ENCODE measurements around the gene EIF2AK2.

Gene EIF2AK2

DNA sequence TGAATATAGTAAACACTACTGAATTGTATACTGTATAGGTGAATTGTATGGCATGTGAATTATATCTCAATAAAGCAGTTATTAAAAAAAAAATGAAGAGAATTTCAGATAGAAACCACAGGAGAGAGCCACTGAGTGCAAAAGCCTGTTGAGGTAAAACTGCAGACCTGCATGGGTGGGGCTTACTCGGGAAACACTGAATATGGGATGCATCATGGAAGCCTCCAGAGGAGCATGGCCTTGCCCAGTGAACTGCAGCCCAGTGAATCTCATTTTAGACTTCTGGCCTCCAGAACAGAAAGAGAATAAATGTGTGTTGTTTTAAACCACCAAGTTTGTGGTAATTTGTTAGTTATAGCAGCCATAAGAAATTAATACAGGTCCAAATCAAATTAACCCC is 56.7 kb downstream of the EIF2AK2 start:
- DNase-seq (ENCODE audit: low read depth in 2 of 2), result no peak

GRCh38 chr2:37098416-37099118 is 58.2 kb downstream of the EIF2AK2 start:
- DNase-seq (ENCODE audit: low read depth in 2 of 2), result no peak

GRCh38 chr2:37096568-37096967 is 60.2 kb downstream of the EIF2AK2 start:
- DNase-seq (ENCODE audit: low read depth in 2 of 2), result no peak

DNA sequence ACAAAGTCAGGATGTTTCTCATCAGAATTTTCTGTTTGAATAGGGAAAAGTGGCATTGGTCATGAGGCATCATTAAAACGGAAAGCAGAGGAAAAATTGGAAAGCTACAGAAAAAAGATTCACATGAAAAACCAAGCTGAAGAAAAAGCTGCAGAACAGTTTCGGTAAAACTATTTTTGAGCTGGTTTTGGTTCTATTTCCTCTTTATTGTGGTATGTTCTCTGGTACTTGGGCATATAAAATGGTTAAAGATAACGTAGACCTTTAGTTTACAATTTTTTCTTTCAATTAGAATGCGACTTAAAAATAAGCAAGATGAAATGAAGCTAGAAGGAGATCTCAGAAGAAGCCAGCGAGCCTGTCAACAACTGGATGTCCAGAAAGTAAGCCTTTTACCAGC is 64.9 kb downstream of the EIF2AK2 start:
- no peak for DNase-seq (ENCODE audit: low read depth in 2 of 2)

DNA sequence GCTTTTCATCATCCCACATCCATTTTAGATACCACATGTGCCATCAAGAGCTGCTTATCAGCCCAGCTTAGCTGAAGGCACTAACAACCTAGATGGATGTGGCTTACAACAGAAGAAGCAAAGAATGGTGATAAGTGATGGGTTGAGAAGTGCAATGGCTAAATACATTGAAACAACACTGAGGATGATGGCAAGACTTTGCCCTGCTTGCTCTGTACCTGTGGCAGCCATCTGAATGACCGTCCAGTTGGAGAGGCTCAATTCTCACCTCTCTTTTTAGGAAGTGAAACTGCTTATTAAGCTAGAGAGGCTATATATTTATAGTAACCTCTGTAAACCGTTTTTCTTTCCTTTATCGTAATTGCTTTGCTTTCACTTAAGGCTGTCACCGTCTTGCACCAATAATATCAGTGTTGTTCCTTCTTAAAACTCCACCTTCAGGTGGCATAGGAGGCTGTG is 66.7 kb downstream of the EIF2AK2 start:
- DNase-seq (ENCODE audit: low read depth in 2 of 2), result no peak

- DNase-seq (ENCODE audit: low read depth in 2 of 2), result no peak
These were observed 71.0 kb downstream of the EIF2AK2 start for GRCh38 chr2:37085731-37086147.

DNA sequence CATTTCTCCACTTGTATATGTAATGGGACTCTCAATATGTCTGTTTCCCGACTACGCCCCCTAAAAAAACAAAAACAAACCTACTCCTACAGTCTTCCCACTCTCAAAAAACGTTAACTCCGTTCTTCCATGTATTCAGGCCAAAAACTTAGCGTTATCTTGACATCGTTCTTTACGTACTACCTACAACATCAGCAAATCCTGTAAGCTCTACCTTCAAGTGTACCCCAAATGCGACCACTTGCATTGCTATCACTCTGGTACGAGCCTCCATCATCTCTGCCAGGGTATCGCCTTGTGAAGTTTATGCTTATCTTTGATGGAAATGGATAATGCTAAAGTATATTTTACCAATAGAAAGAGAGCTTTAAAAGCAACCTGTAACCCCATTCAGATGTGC is 72.0 kb downstream of the EIF2AK2 start:
- DNase-seq (ENCODE audit: low read depth in 2 of 2), result no peak

DNA sequence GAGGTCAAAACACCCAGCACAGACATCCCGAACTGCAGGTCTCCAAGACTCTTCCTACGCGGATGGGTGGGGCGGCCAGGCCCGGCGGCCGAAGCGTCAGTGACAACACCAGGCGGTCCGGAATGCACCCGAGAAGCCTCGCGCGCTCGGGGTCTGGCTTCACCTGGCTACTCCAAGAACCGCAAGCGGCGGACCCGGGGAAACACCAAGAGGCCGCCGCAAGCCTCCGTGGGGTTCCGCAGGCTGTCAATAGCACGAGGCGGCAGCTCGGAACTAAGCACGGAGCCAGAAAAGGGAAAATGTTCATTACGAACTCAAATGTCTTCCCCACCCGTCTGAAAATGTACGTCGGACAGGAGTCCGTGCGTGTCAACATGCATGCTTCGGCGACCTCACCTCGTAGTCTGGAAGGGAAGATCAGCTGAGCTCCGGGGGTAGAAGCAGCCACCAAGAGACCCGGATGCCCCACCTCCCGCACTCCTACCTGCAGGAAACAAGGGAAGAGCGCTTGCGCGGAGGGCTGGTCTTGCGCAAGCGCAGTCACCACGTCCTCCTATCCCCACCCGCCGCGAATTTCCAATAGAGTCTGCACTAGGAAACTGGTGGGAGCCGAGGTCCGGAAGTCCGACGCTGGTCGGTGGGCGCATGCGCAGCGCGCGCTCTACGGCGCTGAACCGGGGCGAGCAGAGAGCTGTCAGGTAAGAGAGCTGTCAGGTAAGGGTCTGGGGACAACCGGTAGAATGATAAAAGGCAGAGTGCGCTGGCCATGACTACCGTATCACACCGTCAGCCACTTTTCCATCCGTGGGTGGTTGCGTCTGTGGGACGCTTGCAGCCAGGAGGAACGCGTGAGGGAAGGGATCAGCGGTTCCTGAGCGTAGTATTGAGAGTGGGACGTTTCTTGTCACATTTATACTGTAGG is 72.6 kb downstream of the EIF2AK2 start, which contains the start of the genes GPATCH11 and HEATR5B:
GPATCH11 (plus strand) TSS at position 646 of the 922 bp plus-strand sequence. CDS start 3,864 bp downstream, outside the sequence.
HEATR5B (minus strand) TSS at position 500 of the 922 bp plus-strand sequence. CDS start 958 bp downstream, outside the sequence.
- peak; percentile 81 to 86 for DNase-seq (ENCODE audit: low read depth in 2 of 2)

- DNase-seq (ENCODE audit: low read depth in 2 of 2), result no peak
These were observed 76.1 kb downstream of the EIF2AK2 start for GRCh38 chr2:37080689-37081088.

GRCh38 chr2:37080266-37080665 is 76.5 kb downstream of the EIF2AK2 start:
- no peak for DNase-seq (ENCODE audit: low read depth in 2 of 2)

DNA sequence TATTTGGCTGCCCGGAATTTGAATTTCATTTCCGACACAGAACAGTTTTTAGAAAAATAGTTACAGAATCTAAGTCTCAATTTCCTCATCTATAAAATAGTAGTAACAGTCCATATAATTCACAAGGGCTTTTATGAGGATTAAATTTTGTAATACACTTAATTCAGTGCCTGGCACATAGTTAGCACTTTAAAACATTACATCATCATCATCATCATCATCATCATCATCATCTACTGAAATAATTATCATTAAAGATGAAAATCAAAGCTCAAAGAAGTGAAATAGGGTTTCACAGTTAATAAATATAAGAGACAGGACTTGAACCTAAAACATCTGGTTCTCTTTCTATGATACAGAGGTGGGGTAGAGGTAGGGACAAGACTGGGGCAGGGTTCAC is 85.8 kb downstream of the EIF2AK2 start:
- DNase-seq (ENCODE audit: low read depth in 2 of 2), result no peak

DNA sequence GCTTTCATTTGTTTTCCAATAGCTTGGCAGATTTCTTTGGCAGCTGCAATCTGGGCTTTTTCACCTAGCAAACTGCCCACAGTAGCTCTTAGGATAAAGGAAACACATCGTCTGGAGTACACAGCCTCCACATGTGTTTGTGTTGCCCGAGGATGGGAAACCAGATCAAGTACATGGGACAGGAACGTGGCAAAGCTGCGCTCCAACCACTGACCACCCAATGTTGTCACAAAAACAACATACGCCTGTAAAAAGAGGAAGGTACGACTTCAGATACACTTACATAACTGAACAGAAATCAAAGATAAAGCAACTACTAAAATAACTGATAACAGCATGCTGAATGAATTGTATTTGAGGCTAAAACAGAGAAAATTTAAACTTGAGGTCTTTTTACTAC is 88.1 kb downstream of the EIF2AK2 start:
- DNase-seq (ENCODE audit: low read depth in 2 of 2), result no peak

DNA sequence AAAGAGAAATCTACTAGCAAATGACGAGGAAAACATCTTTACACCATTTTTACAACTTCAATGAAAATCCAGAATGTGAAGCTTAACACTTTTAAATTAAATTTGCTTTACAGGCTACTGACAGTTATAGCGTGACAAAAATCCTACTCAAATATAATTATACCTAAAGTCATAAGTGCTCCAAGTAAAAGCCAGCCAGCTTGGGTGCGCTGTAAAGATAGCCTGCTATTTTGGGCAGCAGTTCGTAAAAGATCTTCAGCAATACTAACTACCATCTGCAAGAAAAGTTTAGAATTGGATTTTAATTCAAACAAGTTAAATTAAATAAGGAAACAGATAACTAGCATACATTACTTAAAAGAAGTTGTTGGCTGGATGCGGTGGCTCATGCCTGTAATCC is 95.0 kb downstream of the EIF2AK2 start:
- no peak for DNase-seq (ENCODE audit: low read depth in 2 of 2)

- DNase-seq (ENCODE audit: low read depth in 2 of 2), result no peak
These were observed 95.6 kb downstream of the EIF2AK2 start for GRCh38 chr2:37061013-37061711.

DNA sequence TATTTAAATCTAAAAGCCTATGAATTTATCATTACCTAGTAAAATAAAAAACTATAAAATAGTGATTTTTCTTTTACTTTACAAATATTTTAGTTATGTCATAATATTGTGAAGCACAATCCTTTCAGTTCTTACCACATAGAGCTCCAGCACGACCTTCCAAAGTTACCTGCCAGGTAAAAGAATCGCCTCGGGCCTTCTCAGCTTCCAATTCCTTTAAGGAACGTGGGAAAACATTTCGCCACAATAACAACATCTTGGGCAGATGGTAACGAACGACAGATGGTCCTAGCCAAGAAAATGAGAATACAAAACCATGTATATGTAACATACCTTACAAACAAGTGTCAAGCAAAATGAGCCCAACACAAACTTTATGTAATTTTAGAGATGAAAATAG is 96.3 kb downstream of the EIF2AK2 start:
- DNase-seq (ENCODE audit: low read depth in 2 of 2), result no peak

- no peak for DNase-seq (ENCODE audit: low read depth in 2 of 2)
These were observed 96.9 kb downstream of the EIF2AK2 start for GRCh38 chr2:37059841-37060240.

DNA sequence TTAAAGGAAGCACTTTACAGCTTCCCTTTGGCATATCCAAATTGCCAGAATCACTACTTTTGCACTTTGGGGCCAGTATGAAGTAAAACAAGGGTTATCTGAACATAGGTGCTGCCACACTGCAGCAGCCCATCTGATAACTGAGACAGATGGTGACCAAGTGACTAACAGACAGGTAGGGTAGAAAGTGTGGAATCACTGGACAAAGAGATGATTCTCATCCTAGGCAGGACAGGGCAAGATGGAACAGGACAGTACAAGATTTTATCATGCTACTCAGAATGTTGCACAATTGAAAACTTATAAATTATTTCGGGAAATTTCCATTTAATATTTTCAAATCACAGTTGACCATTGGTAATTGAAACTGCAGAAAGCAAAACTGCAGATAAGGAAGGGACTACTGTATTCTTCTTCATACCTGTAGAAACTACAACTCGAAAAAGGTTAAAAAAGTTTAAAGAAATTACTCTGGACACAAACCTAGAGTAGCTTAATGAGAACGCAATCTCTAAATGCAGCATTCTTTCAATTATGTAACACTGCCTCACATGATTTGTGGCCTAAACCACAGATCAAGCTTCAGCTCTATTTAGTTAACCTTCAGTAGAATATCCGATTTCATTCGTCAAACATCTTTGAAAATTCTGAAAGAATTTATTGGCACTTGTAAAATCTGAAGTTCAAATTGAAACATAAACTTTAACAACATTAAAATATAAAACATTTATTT is 104.0 kb downstream of the EIF2AK2 start:
- no peak for DNase-seq (ENCODE audit: low read depth in 2 of 2)
